ENCODE results near the gene CFAP99.

The CFAP99 gene

DNA sequence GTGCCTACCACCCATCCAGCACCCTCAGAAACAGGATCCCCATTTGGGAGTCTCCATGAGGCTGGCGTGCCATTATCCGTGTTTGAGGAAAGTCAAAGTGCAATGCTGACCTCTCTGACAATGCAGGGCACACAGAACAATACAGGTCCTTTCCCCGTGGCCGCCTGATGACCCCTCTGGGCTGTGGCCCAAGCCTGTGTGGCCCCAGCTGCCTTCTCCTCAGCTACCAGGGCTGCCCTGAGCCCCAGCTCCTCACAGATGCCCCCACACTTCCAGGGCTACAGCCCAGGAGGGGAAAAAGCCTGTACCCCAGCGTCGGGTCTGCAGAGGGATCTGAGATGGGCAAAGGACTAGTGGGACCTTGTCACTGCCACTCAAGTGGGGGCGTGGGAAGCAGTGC lies 15.8 kb upstream of the CFAP99 start:
- TF ChIP-seq, protein P1, sequence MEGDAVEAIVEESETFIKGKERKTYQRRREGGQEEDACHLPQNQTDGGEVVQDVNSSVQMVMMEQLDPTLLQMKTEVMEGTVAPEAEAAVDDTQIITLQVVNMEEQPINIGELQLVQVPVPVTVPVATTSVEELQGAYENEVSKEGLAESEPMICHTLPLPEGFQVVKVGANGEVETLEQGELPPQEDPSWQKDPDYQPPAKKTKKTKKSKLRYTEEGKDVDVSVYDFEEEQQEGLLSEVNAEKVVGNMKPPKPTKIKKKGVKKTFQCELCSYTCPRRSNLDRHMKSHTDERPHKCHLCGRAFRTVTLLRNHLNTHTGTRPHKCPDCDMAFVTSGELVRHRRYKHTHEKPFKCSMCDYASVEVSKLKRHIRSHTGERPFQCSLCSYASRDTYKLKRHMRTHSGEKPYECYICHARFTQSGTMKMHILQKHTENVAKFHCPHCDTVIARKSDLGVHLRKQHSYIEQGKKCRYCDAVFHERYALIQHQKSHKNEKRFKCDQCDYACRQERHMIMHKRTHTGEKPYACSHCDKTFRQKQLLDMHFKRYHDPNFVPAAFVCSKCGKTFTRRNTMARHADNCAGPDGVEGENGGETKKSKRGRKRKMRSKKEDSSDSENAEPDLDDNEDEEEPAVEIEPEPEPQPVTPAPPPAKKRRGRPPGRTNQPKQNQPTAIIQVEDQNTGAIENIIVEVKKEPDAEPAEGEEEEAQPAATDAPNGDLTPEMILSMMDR (IDR thresholded peaks at IDR 0.05; ENCODE audit: insufficient read depth, low read depth, low read length, missing control alignments) = no peak
- DNase-seq (ENCODE audit: low read depth) = no peak
- H3K4me3 ChIP-seq (ENCODE audit: low read depth, low read length) = no peak overlapping the region

DNA sequence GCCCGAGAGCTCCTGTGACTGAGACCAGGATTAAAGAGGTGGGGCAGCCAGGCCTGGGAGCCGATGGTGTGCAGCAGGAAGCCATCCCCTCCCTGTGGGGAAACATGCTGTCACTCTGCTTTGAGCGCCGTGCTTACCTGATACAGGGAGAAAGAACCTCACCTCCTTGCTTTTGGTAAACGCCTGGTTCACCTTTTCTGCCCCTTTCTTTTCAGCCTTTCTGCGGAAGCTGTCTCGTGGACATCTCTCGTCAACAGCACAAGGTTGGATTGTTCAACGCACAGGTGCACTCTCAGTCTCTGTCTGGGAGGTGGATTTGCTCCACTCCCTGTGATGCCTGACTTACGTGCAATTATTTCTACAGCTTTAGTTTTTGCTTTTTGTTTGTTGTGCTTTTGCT lies 12.3 kb upstream of the CFAP99 start:
- TF ChIP-seq, protein P1 (IDR thresholded peaks at IDR 0.05; ENCODE audit: insufficient read depth, low read depth, low read length, missing control alignments) = no peak
- no peak for DNase-seq (ENCODE audit: low read depth)
- H3K4me3 ChIP-seq (ENCODE audit: low read depth, low read length) = no peak overlapping the region

DNA sequence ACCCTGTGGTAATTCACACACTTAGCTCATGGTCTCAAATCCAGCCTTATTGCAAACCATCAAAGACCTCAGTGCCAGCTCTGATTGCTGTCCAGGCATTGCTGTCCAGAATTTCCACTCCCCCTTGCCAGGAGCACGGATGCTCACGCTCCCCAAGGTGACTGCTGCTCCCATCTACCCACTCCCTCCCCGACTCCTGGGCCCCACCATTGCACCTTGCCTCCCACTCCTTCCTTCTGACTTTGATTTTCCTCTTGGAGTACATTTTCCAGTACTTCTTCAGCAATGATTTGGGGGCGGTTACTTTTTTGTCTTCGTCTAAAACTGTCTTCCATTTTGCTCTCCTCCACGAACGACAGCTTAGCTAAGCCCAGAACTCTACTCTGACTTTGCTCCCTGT lies 11.8 kb upstream of the CFAP99 start:
- TF ChIP-seq, protein P1 (IDR thresholded peaks at IDR 0.05; ENCODE audit: insufficient read depth, low read depth, low read length, missing control alignments) = no peak
- H3K4me3 ChIP-seq (ENCODE audit: low read depth, low read length) = no peak overlapping the region
- DNase-seq (ENCODE audit: low read depth) = no peak

DNA sequence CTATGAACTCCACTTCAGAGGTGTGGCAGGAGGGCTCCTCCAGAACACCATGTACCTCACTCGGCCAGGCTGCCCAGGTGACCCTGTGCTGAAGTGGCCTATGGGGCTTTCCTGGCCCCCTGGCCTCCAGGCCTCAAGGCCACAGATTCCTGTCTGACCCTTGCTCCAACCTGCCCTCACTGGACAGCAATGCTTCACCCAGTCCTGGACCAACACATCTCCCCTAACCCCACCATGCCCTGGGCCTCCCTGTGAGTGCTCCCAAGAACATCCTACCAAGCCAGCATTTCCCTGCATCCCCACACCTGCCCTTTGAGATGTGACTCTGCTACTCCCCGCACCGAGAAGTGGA lies 10.8 kb upstream of the CFAP99 start:
- TF ChIP-seq, protein P1 (IDR thresholded peaks at IDR 0.05; ENCODE audit: insufficient read depth, low read depth, low read length, missing control alignments) = no peak
- H3K4me3 ChIP-seq (ENCODE audit: low read depth, low read length) = no peak overlapping the region
- no peak for DNase-seq (ENCODE audit: low read depth)

DNA sequence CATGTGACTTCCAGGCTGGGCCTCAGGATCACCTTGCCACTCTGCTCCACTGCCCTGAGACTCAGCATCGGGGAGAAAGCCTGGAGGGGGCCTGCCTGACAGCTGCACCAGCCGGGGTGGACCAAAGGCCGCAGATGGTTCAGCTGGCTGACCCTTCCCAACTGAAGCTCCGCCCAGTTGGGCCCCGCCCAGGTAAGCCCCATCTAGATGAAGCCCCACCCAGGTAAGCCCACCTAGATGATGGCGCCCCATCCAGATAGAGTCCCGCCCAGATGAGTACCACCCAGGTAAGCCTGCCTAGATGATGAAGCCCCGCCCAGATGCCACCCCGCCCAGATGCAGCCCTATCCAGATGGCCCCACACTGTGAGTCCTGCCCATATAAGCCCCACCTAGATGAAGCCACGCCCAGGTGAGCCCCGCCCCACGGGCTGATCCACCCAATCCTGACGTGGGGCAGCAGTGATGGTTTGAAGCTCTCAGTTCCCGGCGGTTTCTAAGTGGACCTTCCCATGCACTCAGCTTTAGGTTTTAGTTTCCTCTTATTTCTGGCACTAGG lies 10.3 kb upstream of the CFAP99 start:
- TF ChIP-seq, protein P1 (IDR thresholded peaks at IDR 0.05; ENCODE audit: insufficient read depth, low read depth, low read length, missing control alignments) = no peak
- peak; percentile 37 for DNase-seq (ENCODE audit: low read depth)
- no peak overlapping the region for H3K4me3 ChIP-seq (ENCODE audit: low read depth, low read length)

- TF ChIP-seq, protein P1 (IDR thresholded peaks at IDR 0.05; ENCODE audit: insufficient read depth, low read depth, low read length, missing control alignments) = no peak
- no peak overlapping the region for H3K4me3 ChIP-seq (ENCODE audit: low read depth, low read length)
- no peak for DNase-seq (ENCODE audit: low read depth)
Observed at GRCh38 chr4:2408976-2409375, 9.8 kb upstream of the CFAP99 start.

DNA sequence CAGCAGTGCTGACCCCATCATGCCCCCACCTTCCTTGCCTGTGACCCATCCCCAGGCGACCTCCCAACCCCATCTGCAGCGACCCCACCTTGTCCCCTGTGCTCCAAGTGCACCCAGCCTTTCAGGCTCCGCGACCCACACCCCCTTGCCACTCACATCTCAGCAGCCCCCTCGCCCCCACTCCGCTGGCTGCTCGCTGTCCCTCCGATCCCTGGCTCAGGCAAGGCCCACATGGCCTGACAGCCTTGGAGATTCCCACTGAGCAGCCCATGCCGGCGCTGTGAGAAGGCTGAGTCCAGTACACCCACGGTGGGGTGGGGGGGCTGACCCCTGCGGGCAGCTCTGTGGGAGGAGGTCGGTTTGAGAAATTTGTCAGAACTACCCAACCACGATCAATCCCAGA lies 9.4 kb upstream of the CFAP99 start:
- no peak overlapping the region for H3K4me3 ChIP-seq (ENCODE audit: low read depth, low read length)
- TF ChIP-seq, protein P1 (IDR thresholded peaks at IDR 0.05; ENCODE audit: insufficient read depth, low read depth, low read length, missing control alignments) = no peak
- DNase-seq (ENCODE audit: low read depth) = no peak
